AG09319 (cell line): Measurements from ENCODE around the gene MKRN1.

ENCODE experiments used
- DNase-seq: peaks from one replicate; pipeline ENCODE4 v3.0.0-alpha.2; 2010; ENCODE audit warnings: low read depth; ENCODE audit errors: extremely low read depth
- CTCF ChIP-seq: IDR thresholded peaks from 2 replicates; pipeline ENCODE4 v1.5.1; 2011; ENCODE audit warnings: low read depth, mild to moderate bottlenecking, inconsistent platforms, low read length, moderate library complexity

MKRN1 gene

GRCh38 chr7:140415361-140415760 is 63.9 kb downstream of the MKRN1 start:
- no peak for TF ChIP-seq CTCF
- DNase-seq = no peak

GRCh38 chr7:140404565-140405065 is 74.7 kb downstream of the MKRN1 start:
- peak; percentile 51 for DNase-seq
- TF ChIP-seq CTCF = no peak

GRCh38 chr7:140403878-140404564 is 75.3 kb downstream of the MKRN1 start, which contains the start of gene RAB19:
Gene RAB19 (plus strand): TSS chr7:140404058. CDS start chr7:140407647, 3,589 bp downstream.
- no peak for TF ChIP-seq CTCF
- DNase-seq = no peak
